Lower leg skin (tissue), 4 donors: ENCODE data around the gene ACTRT3. TPM values are rescaled to one million over a fixed set of nuclear protein-coding genes. Genes with fewer than 3 reads are reported as not detected.
A peak's percentile ranks its signal among the peaks of the same experiment; 100 is the strongest.

Source experiments
- DNase-seq, 2 donors: peaks; one replicate each; pipeline ENCODE4 v3.0.0-alpha.2; 2019; ENCODE audit warnings: low spot score in 2 of 2
- H3K4me3 ChIP-seq: fragments of 200-600 bp; sonication (generic); 2 replicates; pipeline ENCODE4 v1.5.1; 2017; ENCODE audit warnings: mild to moderate bottlenecking, low read depth; ENCODE audit not compliant: poor library complexity, severe bottlenecking
- CTCF ChIP-seq, 3 donors: fragments of 450-650 bp; IDR thresholded peaks; one replicate each; pipeline ENCODE4 v1.5.1; 2016; ENCODE audit warnings: antibody characterized with exemption in 3 of 3, mild to moderate bottlenecking in 3 of 3, moderate library complexity in 2 of 3
- POLR2A ChIP-seq, 2 donors: fragments of 450-650 bp; IDR thresholded peaks; one replicate each; pipeline ENCODE4 v1.6.1; 2016 to 2017; ENCODE audit warnings: antibody characterized with exemption in 2 of 2, mild to moderate bottlenecking in 1 of 2, moderate library complexity in 1 of 2
- WGBS, 2 donors: methylation state at CpG; one replicate each; pipeline ENCODE4 v1.1.5; 2018; 5-methylcytosine and 5-hydroxymethylcytosine counted together
- intact Hi-C: fragments of 100-400 bp; cut with DNase I; formaldehyde crosslinking; loops from one replicate; pipeline ENCODE4 v1.15.0; 2023; ENCODE audit warnings: low total_unique reads
- total RNA-seq, 4 donors: library from RNA; depleted of rRNA; stranded (reverse); fragments of >200 nt; gene quantifications; one replicate each; pipeline ENCODE4 v1.1.0, GENCODE V29; 2016

The ACTRT3 gene
- total RNA-seq, 4 donors from 2014 or later = 0.19 to 0.65 (median 0.26) TPM

DNA sequence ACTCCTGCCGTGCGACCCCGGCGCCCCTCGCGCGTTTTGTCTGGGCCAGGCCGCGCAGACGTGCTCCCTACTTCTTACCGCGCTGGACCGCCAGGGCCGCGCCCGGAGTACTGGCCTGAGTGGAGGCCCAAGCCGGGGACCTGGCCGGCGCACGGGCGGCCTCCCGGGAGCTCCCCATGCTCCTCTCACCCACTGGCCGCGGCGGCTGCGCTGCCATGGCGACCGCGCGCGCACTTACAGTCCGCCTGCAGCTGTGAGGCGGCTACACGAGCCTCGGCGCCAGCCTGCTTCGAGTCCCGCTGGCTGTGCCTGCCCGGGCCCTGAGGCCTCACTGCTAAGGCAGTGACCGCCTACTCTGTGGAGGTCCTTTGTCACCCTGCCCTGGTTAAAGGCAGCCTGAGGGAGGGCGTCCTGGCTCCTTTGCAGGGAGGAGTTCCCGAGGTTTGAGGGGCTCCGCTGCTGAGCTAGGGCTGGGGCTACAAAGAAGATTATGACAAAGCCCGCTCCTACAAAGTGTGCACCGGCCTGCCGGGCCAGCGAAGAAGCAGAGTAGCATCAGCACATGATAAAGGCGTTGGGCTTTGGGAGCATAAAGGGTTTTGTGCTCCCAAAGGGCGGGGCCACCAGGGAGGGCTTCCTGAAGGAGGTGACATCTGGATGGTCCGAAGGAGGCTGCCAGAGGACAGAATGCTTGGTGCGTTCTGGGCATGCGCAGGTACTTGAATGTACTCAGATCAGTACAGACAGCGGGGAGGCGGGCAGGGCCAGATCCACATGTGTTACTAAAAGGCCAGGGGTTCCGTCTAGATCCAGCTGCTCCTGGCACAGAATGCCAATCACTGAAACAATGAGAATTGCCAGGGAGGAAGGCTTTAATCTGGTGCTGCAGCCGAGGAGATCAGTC lies 43.2 kb upstream of the ACTRT3 start, which contains the start of the genes LRRC34 and LRRIQ4:
TSS of gene LRRC34 (minus strand) at position 573 of the 904 bp plus-strand sequence. CDS start at position 217, 356 bp downstream.
TSS of gene LRRIQ4 (plus strand) at position 539 of the 904 bp plus-strand sequence. CDS start 9,052 bp downstream, outside the sequence.
- TF ChIP-seq CTCF (IDR thresholded peaks at IDR 0.05) (no peak), POLR2A (IDR thresholded peaks at IDR 0.05) (no peak)
- intact Hi-C loops = no loop called here
- WGBS, 2 donors = 9 to 17% methylated on average over 19 to 43 of the region's 56 CpGs
- peak; percentile 54 to 92 for DNase-seq
- peak within 1 kb of the TSS; percentile 55 for H3K4me3 ChIP-seq

DNA sequence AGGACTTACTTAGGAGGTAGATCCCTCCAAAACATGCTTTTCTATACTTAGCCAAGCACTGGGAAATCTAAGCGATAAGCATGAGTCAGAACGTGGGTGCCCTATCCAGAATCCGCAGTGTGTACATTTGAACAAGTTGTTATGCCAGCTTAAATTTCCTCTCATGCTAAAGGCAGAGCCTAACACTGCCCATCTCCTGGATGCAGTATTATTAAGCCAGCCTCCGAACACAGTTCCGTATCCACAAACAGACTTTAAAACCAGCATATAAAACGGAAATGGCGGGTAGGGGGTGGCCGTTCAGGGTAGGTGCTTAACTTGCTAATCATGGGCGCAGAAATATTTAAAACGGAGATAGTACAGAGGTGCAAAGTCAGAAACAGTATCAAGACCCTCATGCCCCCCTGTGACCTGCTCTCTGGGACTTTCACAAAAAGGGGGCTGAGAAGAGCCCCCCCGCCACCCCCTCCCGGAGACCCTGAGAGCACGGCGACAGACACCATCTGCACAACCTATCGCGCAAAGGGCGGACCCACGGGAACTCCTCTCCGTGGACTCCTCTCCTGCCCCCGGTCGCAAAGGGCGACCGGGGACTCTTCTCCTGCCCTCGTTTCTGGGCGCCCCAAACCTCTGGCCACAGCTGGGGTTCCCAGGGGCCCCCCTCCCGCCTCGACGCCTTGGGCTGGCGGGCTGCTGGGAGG lies 42.4 kb upstream of the ACTRT3 start:
- TF ChIP-seq POLR2A (IDR thresholded peaks at IDR 0.05) (no peak), CTCF (IDR thresholded peaks at IDR 0.05) (no peak)
- WGBS, 2 donors = 3 to 4% methylated on average over 22 to 27 of the region's 29 CpGs
- intact Hi-C loops = no loop called here
- DNase-seq = no peak
- H3K4me3 ChIP-seq = peak overlapping the region; percentile 55

DNA sequence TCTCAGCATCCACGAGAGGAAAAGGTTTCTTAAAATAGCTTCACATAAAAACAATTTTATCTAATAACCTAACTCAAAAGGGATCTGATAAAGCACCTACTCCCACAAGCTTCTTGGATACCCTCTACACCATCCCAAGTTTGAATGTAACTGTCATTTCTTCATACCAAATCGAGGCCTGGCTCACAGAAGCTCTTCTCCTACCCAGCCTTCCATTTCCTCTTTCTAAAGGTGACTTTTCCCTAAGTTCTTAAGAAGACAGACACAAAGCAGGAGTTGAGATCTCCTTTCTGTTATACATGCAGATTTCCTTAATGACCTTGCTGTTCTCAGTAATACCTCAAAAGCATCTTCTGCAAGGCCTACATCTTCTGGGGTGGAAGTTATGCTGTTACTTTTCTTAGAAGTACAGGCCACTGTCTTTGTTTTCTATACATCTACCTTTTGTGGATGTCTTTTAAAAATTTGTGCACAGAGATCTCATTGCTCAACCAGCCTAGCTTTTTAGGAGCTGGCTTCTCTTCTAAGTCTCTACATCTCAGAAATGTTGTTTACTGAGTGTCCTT lies 40.0 kb upstream of the ACTRT3 start:
- no peak overlapping the region for H3K4me3 ChIP-seq
- intact Hi-C loops = no loop called here
- 44 to 50% methylated on average over 2 of the region's 2 CpGs for WGBS, 2 donors
- TF ChIP-seq POLR2A (IDR thresholded peaks at IDR 0.05) (no peak), CTCF (IDR thresholded peaks at IDR 0.05) (no peak)
- DNase-seq = no peak

- 93 to 94% methylated on average over 3 of the region's 3 CpGs for WGBS, 2 donors
Observed at GRCh38 chr3:169804681-169805080, 35.3 kb upstream of the ACTRT3 start.

More at GRCh38 chr3:169804681-169805080, 35.3 kb upstream of the ACTRT3 start:
- intact Hi-C loops = no loop called here
- DNase-seq = no peak
- TF ChIP-seq POLR2A (IDR thresholded peaks at IDR 0.05) = no peak
- no peak for TF ChIP-seq CTCF (IDR thresholded peaks at IDR 0.05)
- no peak overlapping the region for H3K4me3 ChIP-seq
